HG03442 (cell line): ENCODE data around the gene CCDC71L.

ENCODE experiments used
- ATAC-seq: cut with Tn5 transposase; IDR thresholded peaks from one replicate; pipeline ENCODE4 v1.9.1; 2021; ENCODE audit warnings: mild to moderate bottlenecking, moderate library complexity; ENCODE audit not compliant: unreplicated experiment

Gene CCDC71L

DNA sequence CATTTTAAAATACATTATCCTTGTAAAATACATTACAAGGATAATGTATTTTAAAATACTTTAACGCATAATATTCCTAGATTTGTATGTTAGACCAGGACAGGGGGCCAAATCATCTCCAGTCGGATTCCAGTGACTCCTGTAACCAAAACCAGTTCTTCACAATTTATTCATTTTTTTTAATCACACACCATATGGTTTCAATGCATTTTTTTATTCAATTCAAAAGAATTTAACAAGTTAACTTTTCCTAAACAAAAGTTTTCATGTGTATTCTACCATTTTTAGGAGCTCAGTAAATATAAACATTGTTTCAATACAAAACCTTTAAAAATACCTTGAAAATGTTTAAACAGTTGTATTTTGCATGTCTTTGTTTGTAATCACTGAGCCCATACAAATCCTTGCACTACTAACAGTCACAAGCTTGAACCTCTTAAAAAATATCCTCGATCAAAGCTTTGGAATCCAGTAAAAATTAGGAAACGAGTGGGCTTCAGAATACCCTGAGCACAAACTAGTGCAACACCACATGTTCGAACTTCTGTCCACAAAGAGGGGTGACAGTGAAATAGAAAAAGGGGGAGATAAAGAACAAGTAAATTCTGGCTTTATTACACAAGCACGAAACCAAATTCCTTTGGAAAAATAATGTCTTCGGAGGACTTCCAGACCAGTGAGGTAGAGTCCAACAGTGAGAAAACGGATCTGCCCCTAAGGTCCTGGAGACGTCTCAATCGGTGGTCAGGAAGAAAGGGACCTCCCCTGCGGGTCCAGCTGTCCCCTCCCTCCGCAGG is 1.6 kb downstream of the CCDC71L start:
- no peak for ATAC-seq

DNA sequence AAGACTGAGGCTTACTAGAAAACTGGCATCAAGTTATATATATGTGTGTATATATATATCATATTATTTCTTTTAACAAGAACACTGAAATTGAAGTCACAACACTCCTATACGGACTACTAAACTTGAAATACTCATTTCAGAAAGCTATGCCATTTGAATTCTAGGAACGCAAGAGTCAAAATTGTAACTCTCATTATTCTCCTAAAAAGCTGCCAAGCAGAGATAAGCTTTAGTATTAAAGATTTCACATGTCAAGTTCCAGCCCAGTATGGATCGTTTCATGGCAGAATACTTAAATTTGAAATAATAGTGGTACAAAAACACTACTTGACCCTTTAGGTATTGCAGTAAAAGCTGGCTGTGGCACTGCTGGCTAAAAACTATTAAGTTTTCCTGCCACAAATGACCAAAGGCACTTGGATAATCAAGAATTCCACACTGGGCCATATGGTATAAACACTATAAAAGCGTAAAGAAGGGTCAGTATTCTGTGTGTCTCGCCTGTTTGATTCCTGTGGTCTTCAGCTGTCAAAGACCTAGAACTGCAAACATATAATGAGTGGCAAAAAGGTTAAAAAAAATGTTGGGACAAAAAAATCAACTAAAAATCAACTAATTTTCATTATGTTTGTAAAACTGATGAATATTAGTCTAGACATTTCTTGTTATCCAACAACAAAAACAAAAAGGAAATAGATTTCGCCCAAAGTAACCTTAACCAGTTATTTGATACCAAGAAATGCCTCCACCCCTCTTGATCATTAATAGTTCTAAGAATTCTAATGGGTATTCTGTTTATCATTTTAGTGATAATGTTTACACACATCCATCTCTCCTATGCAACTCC is 2.4 kb downstream of the CCDC71L start:
- ATAC-seq, result no peak

DNA sequence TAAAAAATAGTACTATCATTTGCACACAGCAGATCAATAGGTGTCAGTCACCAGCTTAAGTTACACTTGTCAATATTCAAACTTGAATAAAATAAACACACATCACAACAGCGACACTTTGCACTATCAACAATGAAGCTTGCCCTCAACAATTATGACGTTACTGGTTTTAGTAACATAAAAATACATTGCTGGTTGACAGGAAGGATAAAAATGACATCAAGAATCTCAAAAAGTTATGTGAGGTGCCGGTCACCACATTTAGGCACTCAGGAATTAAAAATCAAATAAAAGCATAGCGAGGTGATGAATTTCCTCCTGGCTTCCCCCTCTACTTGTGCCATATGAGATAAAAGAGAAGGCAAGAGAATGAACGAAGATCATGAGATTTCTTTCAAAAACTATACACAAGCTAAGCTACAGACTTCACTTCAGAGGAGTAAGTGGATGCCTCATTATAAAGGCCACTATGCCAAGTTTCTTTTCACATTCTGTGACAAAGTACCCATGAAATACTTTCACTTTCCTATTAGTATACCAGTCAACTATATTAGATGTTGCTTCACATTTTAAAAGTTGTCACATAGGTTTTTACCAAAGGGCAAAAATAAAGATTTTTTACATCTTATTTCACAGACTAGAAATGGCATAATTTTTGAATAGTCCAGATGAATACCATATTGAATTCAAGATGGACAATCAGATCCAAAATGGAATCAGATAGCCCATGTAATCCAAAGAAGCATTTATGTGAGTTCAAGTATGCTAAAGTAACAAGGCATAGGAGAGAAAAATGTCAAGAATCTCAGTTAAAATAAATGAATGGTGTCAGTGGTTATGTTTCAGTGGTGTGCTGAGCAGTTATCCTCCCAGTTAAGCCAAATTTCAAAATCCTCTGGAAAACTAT is 3.6 kb downstream of the CCDC71L start:
- ATAC-seq, result no peak

DNA sequence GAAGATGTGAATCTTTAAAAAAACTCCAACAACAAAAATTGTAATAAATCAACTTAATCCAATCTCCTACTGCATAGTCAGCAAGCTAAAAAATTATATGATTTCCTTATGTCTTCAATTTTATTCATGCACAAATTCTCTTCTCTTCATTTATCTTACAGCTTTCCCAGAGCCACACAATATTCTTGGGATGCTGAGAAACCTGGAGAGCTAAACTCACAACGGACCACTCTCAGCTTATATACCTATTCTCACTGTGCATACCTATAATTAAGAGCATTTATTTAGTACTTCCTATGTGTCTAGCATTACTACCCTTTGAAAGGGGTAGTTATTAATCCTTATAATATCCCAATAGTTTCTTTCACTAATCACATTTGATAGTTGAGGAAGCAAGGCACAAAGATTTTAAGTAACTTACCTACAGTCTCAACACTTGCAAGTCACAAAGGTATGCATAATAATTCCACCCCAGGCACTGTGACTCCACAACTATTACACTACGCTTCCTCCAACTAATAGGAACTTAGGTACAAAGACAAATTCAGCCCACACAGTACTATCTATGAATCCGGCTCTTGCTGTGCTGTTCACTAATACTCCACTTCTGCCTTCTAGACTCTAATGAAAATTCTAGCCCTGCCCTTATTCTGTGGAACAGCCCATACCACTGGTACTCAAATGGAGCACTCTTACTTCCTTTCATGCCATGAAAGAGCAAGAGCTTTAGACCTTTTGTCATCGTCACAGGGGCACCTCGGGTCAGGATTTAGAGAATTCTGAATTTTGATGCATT is 5.1 kb downstream of the CCDC71L start:
- no peak for ATAC-seq

DNA sequence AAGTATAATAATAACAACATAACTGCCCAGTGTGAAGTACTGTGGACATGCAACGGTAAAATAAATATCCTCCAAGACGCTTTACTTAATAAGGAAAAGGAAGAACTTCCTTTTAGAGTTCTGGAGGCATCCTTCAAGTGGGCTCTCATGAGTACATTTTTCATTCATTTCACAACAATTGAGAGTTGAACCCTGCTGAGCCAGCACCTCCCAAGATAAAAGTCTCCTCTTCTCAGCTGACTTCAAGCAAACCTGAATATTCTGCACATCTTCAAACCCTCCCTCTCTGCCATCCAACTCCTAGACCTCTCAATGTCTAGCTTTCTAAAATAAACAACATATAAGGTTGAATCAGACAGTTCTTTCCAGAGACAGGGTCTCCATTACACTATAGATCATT is 7.5 kb downstream of the CCDC71L start:
- ATAC-seq, result no peak

DNA sequence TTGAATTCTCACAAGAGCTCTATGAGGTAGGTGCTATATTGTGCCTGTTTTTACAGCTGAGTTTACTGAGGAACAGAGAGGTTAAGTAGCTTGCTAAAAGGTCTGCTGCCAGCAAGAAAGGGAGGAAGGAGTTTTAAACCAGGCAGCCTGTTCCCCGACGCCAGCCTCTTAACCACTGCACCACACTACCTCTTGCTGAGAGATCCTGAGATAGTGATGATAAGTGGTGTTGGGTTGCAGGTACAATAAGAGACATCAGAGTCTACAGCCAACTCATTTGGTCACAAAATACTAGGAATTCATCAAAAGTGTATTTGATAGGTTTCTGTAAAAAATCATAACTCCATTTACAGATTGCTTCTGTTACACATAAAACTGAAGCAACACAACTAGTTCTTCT is 8.0 kb downstream of the CCDC71L start:
- ATAC-seq, result no peak

DNA sequence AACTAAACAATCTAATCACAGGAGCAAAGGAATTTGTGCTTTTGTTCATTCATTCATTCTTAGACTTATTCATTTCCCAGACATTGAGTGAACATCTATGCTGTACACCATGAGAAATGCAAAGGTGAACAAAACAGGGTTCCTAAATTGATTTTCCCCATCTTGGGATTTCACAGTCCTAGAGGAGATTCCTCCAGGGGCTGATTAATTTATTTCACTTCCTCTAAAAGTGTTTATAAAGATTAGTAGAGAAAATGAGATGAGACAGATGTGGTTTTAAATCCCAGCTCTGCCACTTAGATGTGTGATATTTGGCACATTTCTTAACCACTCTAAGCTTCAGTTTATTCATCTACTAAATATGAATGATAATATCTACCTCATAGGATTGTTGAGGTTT is 8.9 kb downstream of the CCDC71L start:
- no peak for ATAC-seq

DNA sequence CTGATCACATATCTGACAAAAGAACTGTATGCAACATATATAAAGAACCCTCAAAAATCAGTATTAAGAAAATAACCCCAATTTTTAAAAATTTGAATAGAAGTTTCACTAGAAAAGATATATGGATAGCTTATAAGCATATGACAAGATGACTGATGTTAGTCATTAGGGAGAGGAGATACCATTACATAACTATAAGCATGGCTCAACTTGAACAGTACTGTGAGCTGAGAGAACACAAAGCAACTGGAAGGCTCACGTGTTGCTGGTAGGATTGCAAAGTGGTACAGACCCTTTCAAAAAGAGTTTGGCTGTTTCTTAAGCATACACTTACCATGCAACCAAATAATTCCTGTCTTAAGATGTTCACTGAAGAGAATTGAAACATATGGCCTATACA is 14.7 kb downstream of the CCDC71L start:
- ATAC-seq, result no peak

DNA sequence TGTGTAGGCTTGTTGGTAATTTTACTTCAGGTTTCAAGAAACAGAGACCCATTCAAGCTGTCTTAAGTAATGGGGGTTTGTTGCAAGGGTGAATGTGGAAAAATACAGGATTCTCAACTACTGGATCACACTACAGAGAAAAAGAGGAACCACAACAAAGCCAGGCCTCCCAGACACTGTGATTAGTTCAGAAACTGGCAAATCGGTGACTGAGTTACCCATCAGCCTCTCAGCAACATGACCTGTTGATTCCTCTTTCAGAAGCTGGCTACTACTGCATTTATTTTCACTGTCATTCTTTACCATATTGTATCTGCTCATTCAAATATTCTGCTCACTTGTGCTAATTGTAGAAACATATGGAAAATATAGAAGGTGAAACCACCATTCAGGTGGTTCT is 16.0 kb downstream of the CCDC71L start:
- no peak for ATAC-seq

DNA sequence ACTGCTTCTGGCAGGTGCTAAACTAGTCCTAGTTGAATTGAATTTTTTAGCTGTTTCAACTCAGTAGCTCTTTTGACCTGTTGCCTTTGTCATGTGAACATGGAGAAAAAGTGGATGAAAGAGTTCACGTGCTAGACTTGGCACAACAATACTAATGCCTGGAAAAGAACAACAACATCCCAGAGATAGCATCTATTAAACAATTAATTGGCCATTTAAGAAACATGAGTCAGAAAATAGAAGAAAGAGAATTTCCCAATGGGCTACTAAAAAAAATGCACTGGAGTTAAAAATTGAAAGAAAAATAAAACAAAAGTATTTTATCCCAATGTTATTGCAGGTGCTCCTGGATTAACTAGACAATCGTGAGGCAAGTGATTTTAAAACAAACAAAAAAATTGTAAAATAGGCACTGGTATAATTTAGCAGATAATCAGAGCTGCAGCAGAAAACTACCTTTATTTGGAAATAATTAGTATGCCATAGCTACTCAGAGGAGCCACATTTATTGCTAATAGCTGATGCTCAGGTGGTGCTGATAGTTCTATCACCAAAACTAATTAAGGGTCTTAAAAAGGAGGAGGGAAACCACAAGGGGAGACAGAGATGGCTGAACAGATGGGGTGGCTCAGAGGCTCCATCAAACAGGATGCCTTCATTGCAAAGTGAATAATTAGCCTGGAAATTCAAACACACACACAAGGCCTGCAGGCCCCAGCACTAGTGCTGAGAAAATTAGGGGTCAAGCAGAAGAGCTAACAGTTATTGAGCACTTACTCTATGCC is 17.6 kb downstream of the CCDC71L start:
- no peak for ATAC-seq

DNA sequence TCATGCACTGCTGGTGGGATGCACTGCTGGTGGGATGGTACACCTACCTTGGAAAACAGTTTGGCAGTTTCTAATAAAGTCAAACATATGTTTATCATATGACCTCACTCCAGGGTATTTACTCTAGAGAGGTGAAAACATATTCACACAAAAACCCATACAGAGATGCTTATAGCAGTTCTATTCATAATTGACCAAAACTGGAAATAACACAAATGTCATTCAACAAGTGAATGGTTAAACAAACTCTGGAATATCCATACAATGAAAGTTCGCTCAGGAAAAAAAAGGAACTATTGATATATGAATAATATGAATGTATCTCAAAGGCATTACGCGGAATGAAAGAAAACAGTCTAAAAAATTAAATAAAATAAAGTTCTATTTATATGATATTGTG is 19.5 kb downstream of the CCDC71L start:
- no peak for ATAC-seq

DNA sequence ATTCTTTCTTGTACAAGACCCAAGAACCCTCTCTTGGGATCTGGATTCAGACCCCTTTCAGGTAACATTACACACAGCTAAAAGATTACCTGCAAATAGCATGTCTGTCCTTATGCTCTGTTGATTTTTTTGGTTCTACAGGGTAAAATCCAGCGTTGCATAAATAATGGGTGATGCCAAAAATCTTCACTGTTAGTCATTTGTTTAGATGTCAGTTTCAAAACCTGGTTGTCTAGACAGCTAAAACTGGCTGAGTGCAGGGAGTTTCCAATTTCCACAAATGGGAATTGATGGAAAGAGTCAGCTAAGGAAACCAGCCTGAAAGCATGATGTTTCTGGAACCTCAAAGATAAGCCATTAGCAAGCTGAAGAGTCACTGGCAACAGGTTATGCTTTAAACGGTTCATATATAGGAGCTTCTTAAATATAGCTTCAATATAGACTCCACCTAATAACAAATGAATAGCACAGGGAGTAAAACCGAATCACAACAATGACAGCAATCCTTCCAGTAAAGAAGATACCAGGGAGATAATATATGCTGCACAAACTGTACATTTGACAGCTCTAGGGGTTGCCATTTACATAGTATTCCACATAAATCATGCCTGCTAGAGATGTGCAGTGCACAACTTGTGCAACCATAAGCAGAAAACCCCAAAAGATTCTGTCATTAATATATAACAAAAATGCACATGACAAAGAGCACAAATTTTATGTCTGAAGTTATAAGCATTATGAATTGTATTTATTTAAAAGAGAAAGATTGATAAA is 20.4 kb downstream of the CCDC71L start:
- no peak for ATAC-seq

DNA sequence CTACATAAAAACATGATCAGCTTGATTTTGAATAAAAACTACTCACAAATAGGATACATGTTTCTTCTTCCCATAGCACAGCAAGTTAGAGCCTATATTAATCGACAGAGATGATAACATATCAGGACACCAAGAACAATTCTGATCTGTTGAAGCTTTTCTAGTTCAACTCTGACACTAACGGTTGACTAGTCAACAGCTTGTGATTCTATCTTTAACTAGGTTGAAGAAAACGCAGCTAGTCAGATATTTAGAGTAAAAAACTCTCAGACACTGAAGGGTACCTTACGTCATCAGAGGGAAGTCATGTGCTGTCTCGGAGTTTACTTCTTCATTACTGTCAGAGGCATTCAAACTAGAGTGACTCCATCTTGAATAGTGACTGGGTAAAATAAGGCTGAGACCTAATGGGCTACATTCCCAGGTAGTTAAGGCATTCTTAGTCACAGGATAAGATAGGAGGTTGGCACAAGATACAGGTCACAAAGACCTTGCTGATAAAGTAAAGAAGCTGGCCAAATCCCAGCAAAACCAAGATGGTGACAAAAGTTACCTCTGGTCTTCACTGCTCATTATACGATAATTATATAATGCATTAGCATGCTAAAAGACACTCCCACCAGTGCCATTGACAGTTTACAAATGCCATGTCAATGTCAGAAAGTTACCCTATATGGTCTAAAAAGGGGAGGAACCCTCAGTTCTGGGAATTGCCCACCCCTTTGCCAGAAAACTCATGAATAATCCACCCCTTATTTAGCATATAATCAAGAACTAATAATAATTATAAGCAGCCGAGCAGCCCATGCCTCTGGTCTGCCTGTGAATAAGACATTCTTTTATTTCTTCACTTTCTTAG is 21.3 kb downstream of the CCDC71L start:
- no peak for ATAC-seq

DNA sequence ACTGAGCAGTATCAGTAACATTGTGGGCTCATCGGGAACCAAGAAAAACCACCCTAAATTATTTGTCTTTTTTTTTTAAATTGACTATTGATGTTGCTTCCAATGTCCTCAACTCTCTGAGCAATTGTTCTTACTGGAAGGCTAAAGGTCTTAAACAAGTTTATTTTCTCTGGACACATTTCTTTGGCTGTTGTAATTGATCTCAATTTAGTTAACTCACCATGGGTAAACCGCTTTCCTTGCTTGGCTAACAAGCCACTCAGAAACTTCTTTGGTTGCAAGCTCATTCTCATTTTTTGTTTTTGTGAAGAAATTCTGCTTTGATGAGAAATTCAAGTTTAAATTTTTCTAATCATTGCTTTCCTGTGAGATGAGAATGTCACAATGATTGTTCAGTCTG is 25.5 kb downstream of the CCDC71L start:
- ATAC-seq, result no peak

DNA sequence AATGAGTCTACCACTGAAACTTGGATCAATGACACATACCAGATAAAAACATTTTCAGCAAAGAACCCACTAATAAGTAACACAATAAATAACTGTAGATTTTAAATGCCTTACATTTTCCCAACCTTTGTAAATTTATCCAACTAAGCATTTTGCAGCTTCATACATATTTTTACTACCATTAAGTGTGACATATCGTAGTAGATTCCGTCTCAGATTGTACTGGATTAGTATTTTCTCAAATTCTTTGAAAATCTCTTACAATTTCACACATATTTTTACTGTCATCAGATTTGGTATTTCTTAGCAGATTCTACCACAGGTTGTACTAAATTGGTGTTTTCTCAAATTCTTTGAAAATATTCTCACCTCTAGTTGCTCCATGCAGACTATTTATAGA is 26.0 kb downstream of the CCDC71L start:
- ATAC-seq, result no peak

DNA sequence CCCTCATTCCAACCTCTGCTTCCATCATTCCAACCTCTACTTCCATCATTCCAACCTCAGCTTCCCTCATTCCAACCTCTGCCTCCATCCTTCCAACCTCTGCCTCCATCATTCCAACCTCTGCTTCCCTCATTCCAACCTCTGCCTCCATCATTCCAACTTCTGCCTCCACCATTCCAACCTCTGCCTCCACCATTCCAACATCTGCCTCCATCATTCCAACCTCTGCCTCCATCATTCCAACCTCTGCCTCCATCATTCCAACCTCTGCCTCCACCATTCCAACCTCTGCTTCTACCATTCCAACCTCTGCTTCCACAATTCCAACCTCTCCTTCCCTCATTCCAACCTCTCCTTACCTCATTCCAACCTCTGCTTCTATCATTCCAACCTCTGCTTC is 30.3 kb downstream of the CCDC71L start:
- no peak for ATAC-seq

DNA sequence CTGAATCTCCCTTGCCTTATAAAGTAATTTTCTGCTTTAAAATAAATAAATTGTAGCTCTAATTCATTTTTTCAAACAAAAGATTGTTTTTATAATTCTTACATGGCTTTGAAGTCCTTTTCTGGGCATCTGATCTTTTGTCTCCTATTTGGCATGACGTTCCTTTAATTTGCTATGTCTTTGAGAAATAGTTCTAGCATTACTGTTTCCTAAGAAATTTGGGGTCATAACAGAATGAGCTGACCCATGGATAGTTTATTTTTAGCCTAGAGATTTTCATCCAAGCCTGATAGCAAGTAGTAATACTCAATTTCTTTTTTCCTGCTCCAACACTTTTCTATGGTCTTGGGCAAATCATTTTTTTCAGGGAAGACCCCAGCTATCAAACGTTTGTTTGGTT is 31.4 kb downstream of the CCDC71L start:
- ATAC-seq, result no peak
